ENCODE data around the gene C1QBP. TPM values are rescaled to one million over a fixed set of nuclear protein-coding genes. Genes with fewer than 3 reads are reported as not detected.

C1QBP gene
- total RNA-seq, 2 donors from 2014 or later, result 203 to 206 TPM

GRCh38 chr17:5391678-5392077 lies 47.3 kb downstream of the C1QBP start:
- Mint-ChIP-seq H3K27me3 (ENCODE audit: low read depth) (no peaks in the 10 kb centered on the region), H3K9me3 (no peaks in the 10 kb centered on the region), H3K4me3 (no peak overlapping the region), H3K4me1 (ENCODE audit: low read depth) (no peaks in the 10 kb centered on the region), H3K36me3 (ENCODE audit: insufficient read depth in 2 of 2) (peaks cover 15 to 47% of the 10 kb centered on the region in 2 donors), H3K27ac (no peak overlapping the region)
- DNase-seq, result no peak
- ATAC-seq (replicated peaks in 1 of 2), result no peak

Other genes starting within 250 kb of the C1QBP start
- gene ZNF594, start 247.3 kb downstream of the C1QBP start, total RNA-seq, result 1 to 10 TPM; 5.3 to 7.8 TPM
- gene SCIMP, start 204.3 kb downstream of the C1QBP start, total RNA-seq, result not detected
- gene RABEP1, start 156.9 kb downstream of the C1QBP start, total RNA-seq, result 10 to 100 TPM; 39.1 to 43.2 TPM
- 100 to 1,000 TPM in 1 of 2 donors, 10 to 100 TPM in 1; 97.4 to 103 TPM for gene NUP88, start 19.5 kb downstream of the C1QBP start, total RNA-seq
- gene RPAIN, start 19.0 kb downstream of the C1QBP start, total RNA-seq, result 10 to 100 TPM; 62.6 to 65.0 TPM
- gene DHX33, start 29.8 kb upstream of the C1QBP start, total RNA-seq, result 10 to 100 TPM; 20.6 to 26.4 TPM
- gene DERL2, start 47.0 kb upstream of the C1QBP start, total RNA-seq, result 10 to 100 TPM; 71.5 to 87.3 TPM
- gene MIS12, start 47.4 kb upstream of the C1QBP start, total RNA-seq, result 10 to 100 TPM; 38.6 to 39.6 TPM
- 10 to 100 TPM; 79.0 to 83.9 TPM for gene NLRP1, start 145.4 kb upstream of the C1QBP start, total RNA-seq

All from activated T-cell treated with anti-CD3 and anti-CD28 coated beads, Interleukin-2, amount 50 U/mL, for 72 hours (primary cell).